IPS-18c (cell line): ENCODE results near the gene AK6.
A peak's percentile ranks its signal among the peaks of the same experiment; 100 is the strongest.
"Not testable (repeated sequence)": the region's sequence is repeated elsewhere in the genome, so short reads cannot be mapped to it uniquely, and the experiment has no call there.

Experiments used
- H3K4me3 ChIP-seq: 2 replicates; pipeline ENCODE4 v1.7.0; 2013; ENCODE audit warnings: low read depth, mild to moderate bottlenecking, low read length, moderate library complexity; ENCODE audit not compliant: insufficient read depth
- H3K9me3 ChIP-seq: one replicate; pipeline ENCODE4 v1.6.1; 2013; ENCODE audit warnings: mild to moderate bottlenecking, low read length, moderate library complexity; ENCODE audit not compliant: control insufficient read depth, insufficient read depth

Gene AK6

DNA sequence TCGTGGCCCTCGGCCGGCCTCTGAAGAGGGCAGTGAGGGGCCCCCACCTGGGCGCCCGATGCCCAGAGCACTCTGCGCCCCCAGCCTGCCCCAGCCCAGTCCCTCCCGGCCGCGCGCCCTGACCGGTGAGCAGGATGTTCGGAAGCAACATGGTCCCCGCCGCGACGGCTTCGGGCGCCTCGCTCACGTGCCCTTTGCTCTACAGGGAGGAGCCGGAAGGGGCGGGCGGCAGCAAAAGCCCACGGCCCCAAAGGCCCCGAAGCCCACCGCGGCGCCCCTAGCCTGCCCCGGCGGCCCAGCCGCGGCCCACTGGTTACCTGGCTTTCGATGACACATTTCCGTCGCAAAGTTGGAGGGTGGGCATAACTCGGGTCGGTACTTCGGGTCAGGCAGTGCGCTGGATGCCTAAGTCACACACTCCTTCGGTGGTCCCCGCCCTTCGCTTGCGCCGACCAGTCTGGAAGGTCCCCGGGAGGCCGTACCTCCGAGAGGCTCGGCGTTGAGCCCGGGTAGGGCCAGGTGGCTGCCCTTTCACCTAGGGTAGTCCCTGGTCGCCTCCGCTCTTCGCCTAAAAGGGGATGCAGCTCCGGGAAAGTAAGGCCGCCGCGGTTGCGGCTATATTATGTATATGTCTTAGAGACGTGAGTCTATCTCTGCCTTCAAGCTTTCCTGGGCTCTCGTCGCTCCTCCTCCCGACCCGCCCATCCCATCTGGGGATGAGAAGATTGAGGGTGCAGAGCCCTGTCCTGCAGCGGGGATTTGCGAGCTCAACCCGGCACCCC lies at the start of gene AK6, which contains the start of the genes RAD17 and TAF9:
TSS of gene AK6 (minus strand) at position 181 of the 782 bp plus-strand sequence. CDS start at position 151, 30 bp downstream.
TSS of gene RAD17 (plus strand) at position 479 of the 782 bp plus-strand sequence. CDS start 2,391 bp downstream, outside the sequence.
TSS of gene TAF9 (minus strand) at position 181 of the 782 bp plus-strand sequence. CDS start 3,783 bp downstream, outside the sequence.
- H3K4me3 ChIP-seq, result peak within 1 kb of the TSS; percentile 96
- no peaks in the 10 kb centered on the region for H3K9me3 ChIP-seq

- H3K9me3 ChIP-seq, result no peaks in the 10 kb centered on the region
- H3K4me3 ChIP-seq, result no peak overlapping the region
Measured at GRCh38 chr5:69418554-69418953, 49.2 kb upstream of the AK6 start.

DNA sequence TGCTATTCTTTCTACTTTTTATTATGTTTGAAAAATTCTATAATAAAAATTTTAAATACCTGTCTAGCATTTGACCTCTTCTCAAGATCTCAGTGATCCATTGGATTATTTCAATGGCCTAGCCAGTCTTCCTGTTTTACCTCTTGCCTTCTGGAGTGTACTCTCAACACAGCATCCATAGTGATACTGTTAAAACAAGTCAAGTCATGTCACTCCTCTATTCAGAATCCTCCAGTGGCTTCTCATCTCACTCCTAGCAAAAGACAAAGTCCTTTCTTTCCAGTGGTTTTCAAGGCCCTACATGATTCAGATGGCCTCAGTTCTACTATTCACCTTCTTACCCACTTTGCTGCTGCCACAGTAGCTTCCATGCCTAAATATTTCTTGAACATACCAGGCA lies 47.4 kb upstream of the AK6 start:
- Histone ChIP-seq H3K4me3 (no peak overlapping the region), H3K9me3 (no peaks in the 10 kb centered on the region)

GRCh38 chr5:69416180-69416579 lies 46.9 kb upstream of the AK6 start:
- H3K4me3 ChIP-seq, result peak overlapping the region; percentile 92; the same call in 1 of the 2 replicates
- no peaks in the 10 kb centered on the region for H3K9me3 ChIP-seq

DNA sequence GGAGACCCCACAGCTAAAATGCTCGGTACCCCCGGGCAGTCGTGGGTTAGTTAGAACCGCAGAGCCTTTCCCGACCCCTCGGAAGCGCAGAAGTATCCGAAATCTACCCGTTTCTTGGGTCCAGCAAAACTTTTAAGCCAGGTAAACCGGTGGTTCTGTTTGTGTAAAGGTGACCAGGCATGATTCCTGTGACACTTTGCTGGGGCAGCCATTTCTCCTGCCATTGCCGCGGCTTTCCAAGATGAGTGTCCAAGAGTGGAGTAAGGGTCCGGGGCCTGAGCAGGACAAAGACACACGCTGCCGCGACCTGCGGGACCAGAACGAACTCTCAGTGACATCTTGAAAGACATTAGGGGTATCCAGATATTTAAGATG lies 46.3 kb upstream of the AK6 start:
- peak overlapping the region; percentile 92 for H3K4me3 ChIP-seq

DNA sequence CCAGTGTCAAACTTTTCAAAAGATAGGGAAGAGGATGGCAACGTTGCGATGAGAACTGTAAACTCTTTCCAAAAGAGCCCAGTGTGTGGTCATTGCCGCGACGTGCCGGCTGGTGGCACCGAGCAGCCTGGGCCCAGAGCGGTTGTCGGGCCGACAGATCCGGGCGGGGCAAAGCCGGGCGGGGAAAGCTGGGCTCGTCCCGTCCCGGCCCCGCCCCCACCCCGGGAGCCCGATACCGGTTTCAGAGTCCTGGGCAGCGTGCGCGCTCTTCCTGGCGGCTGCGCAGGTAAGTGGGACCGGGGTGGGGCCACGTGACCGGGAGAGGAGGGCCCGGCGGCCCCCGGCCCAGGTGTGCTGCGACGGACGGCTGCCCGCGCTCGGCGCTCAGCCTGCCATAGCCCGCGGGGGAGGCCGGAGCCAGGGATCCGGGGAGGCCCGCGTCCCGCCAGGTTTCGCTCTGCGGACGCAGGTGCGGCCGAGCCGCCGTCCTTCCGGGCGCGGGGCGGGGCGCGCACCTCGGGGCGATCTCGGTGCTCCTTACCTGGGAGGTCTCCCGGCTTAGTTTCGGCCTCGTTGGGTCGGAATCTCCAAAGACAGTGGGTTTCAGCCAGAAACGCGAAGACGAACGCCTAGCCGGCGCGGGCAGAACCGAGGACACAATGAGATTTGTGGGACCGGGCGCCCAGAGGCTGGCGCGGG lies 45.7 kb upstream of the AK6 start, which contains the start of gene MARVELD2:
TSS of gene MARVELD2 (plus strand) at position 232 of the 699 bp plus-strand sequence. CDS start 4,270 bp downstream, outside the sequence.
- H3K4me3 ChIP-seq, result peak within 1 kb of the TSS; percentile 92
- no peaks in the 10 kb centered on the region for H3K9me3 ChIP-seq

More for the DNA sequence above, 46.3 kb upstream of the AK6 start:
- H3K9me3 ChIP-seq, result no peaks in the 10 kb centered on the region

GRCh38 chr5:69404659-69405330 lies 35.5 kb upstream of the AK6 start:
- H3K9me3 ChIP-seq, result no peaks in the 10 kb centered on the region
- H3K4me3 ChIP-seq, result no peak overlapping the region

DNA sequence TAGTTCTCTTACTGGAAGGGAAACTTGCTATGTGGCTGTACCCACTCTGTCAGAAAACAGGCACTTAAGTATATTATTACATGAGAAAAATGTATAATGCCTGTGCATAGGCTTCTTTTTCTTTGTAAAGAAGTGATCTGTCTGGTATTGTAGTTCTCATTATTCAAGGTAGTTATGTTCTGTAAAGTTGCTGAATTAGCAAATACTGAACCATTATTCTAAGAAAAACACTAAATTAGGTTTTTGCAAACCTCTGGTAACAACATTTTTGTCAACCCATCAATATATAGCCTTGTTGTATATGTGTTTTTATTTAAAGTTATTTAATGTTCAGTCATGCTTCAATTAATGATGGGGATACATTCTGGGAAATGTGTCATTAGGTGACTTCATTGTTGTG lies 9.1 kb upstream of the AK6 start:
- Histone ChIP-seq H3K4me3 (no peak overlapping the region), H3K9me3 (no peaks in the 10 kb centered on the region)

- H3K9me3 ChIP-seq, result no peaks in the 10 kb centered on the region
- no peak overlapping the region for H3K4me3 ChIP-seq
Measured at GRCh38 chr5:69374911-69375446, 5.7 kb upstream of the AK6 start.

DNA sequence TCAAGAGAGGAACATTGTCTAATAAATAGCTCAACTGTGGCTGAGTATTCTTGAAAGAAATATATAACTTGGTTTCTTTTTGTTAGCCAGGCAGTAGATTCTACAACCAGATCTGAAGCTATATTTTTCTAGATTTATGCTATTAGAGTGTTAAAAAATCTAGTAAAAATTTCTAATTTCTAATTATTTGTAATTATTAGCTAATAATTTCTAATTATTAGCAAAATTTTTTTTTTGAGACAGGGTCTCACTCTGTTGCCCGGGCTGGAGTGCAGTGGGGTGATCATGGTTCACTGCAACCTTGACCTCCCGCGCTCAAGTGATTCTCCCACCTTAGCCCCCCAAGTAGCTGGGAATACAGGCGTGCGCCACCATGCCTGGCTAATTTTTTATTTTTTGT lies 3.1 kb upstream of the AK6 start:
- no peak overlapping the region for H3K4me3 ChIP-seq
- H3K9me3 ChIP-seq, result no peaks in the 10 kb centered on the region

- not testable (repeated sequence) for H3K9me3 ChIP-seq
- peak overlapping the region; percentile 96 for H3K4me3 ChIP-seq
Measured at GRCh38 chr5:69370335-69370734, 1.0 kb upstream of the AK6 start.

- Histone ChIP-seq H3K4me3 (peak overlapping the region; percentile 96), H3K9me3 (no peaks in the 10 kb centered on the region)
Measured at GRCh38 chr5:69368458-69369339, 621 bp downstream of the AK6 start.

- Histone ChIP-seq H3K4me3 (peak overlapping the region; percentile 96), H3K9me3 (no peaks in the 10 kb centered on the region)
Measured at GRCh38 chr5:69367697-69368279, 1.5 kb downstream of the AK6 start.

DNA sequence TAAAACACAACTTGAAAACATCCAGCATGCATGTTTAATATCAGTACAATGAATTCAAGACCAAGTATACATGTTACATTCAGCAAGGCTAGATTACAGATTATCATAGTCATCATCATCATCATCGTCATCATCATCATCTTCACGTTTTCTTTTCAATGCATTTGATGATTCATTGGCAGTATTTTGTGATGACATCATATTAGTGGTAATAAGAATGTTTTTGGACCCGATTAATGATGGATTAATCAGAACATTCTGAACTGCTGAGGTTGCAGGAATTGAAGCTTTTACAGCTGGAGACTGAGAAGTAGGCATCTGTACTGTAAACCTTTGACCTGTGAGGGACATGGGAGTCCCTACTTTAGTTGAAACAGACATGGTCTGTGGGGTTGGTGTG lies 4.5 kb downstream of the AK6 start:
- H3K4me3 ChIP-seq, result no peak overlapping the region
- H3K9me3 ChIP-seq, result no peaks in the 10 kb centered on the region

DNA sequence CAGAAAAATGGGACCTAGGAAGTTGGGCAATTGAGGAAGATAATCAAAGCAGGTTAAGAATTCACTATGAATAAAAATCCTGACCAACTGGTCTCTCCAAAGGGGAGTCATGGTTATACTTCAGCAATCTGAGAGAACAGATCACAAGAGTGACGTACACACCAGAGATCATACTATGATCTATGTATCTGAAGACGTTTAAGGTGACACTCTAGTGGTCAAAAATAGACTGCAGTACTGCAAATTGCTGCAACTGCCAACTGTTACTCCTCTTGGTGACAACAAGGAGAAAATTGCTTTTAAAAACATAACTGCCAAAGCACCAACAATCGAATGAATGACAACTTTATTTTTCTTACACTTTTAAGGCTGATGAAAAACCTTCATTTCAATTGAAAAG lies 4.9 kb downstream of the AK6 start:
- Histone ChIP-seq H3K9me3 (no peaks in the 10 kb centered on the region), H3K4me3 (no peak overlapping the region)

DNA sequence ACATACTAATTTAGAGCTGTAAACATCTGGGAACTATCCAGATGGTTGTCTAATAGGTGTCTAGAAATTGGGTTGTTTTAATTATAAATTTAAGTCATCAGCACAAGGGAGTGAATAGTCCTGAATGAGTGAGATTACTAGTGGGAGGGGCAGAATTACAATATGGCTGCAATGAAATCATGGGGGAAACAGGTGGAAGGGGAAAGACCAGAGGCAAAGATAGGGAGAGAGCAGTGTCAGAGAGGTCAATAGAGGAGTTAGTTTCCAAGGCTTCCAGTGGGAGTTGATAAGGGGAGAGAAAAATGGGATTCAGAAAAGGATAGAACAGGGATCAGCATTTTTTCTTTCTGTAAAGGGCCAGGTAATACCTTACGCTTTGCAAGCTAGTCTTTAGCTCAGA lies 8.9 kb downstream of the AK6 start:
- H3K4me3 ChIP-seq, result no peak overlapping the region
- no peaks in the 10 kb centered on the region for H3K9me3 ChIP-seq
